Upper lobe of left lung (tissue), 6 donors: Measurements from ENCODE around the gene LSP1. TPM values are rescaled to one million over a fixed set of nuclear protein-coding genes. Genes with fewer than 3 reads are reported as not detected.
"Not testable (repeated sequence)": the region's sequence is repeated elsewhere in the genome, so short reads cannot be mapped to it uniquely, and the experiment has no call there.

Experiments used
- ATAC-seq, 2 donors: fragments of 200-7000 bp; cut with Tn5 transposase; one replicate each; pipeline ENCODE4 v1.9.1; 2022; ENCODE audit warnings: mild to moderate bottlenecking in 2 of 2, moderate library complexity in 2 of 2; ENCODE audit not compliant: low FRiP score in 2 of 2
- DNase-seq, 2 donors: peaks; one replicate each; pipeline ENCODE4 v3.0.0-alpha.2; 2019 to 2020
- H3K27ac ChIP-seq, 4 donors: fragments of 200-600 bp; sonication (generic); one replicate each; pipeline ENCODE4 v1.5.1; 2016 to 2019
- H3K27me3 ChIP-seq, 4 donors: fragments of 200-600 bp; sonication (generic); one replicate each; pipeline ENCODE4 v1.5.1; 2017 to 2019
- H3K36me3 ChIP-seq, 4 donors: fragments of 200-600 bp; sonication (generic); one replicate each; pipeline ENCODE4 v1.5.1; 2016 to 2019
- H3K4me1 ChIP-seq, 4 donors: fragments of 200-600 bp; sonication (generic); one replicate each; pipeline ENCODE4 v1.5.1; 2018 to 2019
- H3K4me3 ChIP-seq, 4 donors: fragments of 200-600 bp; sonication (generic); one replicate each; pipeline ENCODE4 v1.5.1; 2017 to 2019; ENCODE audit warnings: mild to moderate bottlenecking in 2 of 4, moderate library complexity in 1 of 4
- H3K9me3 ChIP-seq, 4 donors: fragments of 200-600 bp; sonication (generic); one replicate each; pipeline ENCODE4 v1.5.1; 2018 to 2019
- EP300 ChIP-seq, 4 donors: sonication (generic); formaldehyde crosslinking; IDR thresholded peaks; one replicate each; pipeline ENCODE4 v1.5.1; 2017; ENCODE audit warnings: antibody characterized with exemption in 4 of 4, control low read depth in 2 of 4
- POLR2A ChIP-seq, 4 donors: fragments of 450-650 bp; IDR thresholded peaks; one replicate each; pipeline ENCODE4 v1.5.1; 2016 to 2017; ENCODE audit warnings: antibody characterized with exemption in 4 of 4, mild to moderate bottlenecking in 2 of 4
- POLR2AphosphoS5 ChIP-seq, 2 donors: sonication (generic); formaldehyde crosslinking; IDR thresholded peaks; one replicate each; pipeline ENCODE4 v1.5.1; 2017; ENCODE audit warnings: antibody characterized with exemption in 2 of 2
- WGBS, 2 donors: methylation state at CpG; one replicate each; pipeline ENCODE4 v1.1.5; 2017 to 2018; 5-methylcytosine and 5-hydroxymethylcytosine counted together
- total RNA-seq, 6 donors: library from RNA; depleted of rRNA in 4 of 6; stranded (reverse); fragments of >200 nt in 4 of 6; gene quantifications; one replicate each; pipeline versions ENCODE4 v1.1.0 to v1.2.1, GENCODE V29; 2016 to 2021
- TF ChIP-seq, protein P1 (sequence below), 6 experiments: fragments of 450-650 bp in 4 of 6; fragments of 200-600 bp in 2 of 6; sonication (generic) in 2 of 6; IDR thresholded peaks; one replicate each; pipeline ENCODE4 v1.5.1; 2016 to 2019; ENCODE audit warnings: antibody characterized with exemption in 6 of 6
- donor health status: DM: no; HTN: no; CAD: no; lungs with moderate emphysema.
- donor health status: DM: no; HTN: yes; CAD: no; lungs with severe emphysema.

Gene LSP1
- total RNA-seq, 6 donors from 2014 or later, result 29.3 to 162 (median 66.2) TPM

- no peaks in the 10 kb centered on the region for H3K36me3 ChIP-seq
- DNase-seq (peak in 1 of 2 donors; percentile 64), ATAC-seq (no peak)
- peaks cover 0 to 18% (median 10%) of the 10 kb centered on the region in 4 donors for H3K4me1 ChIP-seq
- no peak overlapping the region for H3K27ac ChIP-seq
- TF ChIP-seq, protein P1, sequence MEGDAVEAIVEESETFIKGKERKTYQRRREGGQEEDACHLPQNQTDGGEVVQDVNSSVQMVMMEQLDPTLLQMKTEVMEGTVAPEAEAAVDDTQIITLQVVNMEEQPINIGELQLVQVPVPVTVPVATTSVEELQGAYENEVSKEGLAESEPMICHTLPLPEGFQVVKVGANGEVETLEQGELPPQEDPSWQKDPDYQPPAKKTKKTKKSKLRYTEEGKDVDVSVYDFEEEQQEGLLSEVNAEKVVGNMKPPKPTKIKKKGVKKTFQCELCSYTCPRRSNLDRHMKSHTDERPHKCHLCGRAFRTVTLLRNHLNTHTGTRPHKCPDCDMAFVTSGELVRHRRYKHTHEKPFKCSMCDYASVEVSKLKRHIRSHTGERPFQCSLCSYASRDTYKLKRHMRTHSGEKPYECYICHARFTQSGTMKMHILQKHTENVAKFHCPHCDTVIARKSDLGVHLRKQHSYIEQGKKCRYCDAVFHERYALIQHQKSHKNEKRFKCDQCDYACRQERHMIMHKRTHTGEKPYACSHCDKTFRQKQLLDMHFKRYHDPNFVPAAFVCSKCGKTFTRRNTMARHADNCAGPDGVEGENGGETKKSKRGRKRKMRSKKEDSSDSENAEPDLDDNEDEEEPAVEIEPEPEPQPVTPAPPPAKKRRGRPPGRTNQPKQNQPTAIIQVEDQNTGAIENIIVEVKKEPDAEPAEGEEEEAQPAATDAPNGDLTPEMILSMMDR (IDR thresholded peaks at IDR 0.05), result no peak
- TF ChIP-seq EP300 (IDR thresholded peaks at IDR 0.05) (no peak), POLR2A (IDR thresholded peaks at IDR 0.05) (no peak), POLR2AphosphoS5 (IDR thresholded peaks at IDR 0.05) (no peak)
- no peaks in the 10 kb centered on the region for H3K9me3 ChIP-seq
- no peak overlapping the region for H3K4me3 ChIP-seq
- no peaks in the 10 kb centered on the region for H3K27me3 ChIP-seq
- 82 to 95% methylated on average over 7 to 20 of the region's 28 CpGs for WGBS, 2 donors
These were observed 22.4 kb downstream of the LSP1 start for GRCh38 chr11:1875093-1875850.

GRCh38 chr11:1875851-1876301, 23.0 kb downstream of the LSP1 start:
- H3K4me3 ChIP-seq, H3K27ac ChIP-seq, H3K9me3 ChIP-seq, H3K36me3 ChIP-seq, H3K27me3 ChIP-seq, ATAC-seq: not testable (repeated sequence)
- DNase-seq, result peak; percentile 16 to 77
- H3K4me1 ChIP-seq, result peaks cover 0 to 18% (median 8%) of the 10 kb centered on the region in 4 donors
- 94% methylated on average over 10 of the region's 13 CpGs; no CpG with 5 or more reads in 1 of the 2 donors for WGBS, 2 donors

DNA sequence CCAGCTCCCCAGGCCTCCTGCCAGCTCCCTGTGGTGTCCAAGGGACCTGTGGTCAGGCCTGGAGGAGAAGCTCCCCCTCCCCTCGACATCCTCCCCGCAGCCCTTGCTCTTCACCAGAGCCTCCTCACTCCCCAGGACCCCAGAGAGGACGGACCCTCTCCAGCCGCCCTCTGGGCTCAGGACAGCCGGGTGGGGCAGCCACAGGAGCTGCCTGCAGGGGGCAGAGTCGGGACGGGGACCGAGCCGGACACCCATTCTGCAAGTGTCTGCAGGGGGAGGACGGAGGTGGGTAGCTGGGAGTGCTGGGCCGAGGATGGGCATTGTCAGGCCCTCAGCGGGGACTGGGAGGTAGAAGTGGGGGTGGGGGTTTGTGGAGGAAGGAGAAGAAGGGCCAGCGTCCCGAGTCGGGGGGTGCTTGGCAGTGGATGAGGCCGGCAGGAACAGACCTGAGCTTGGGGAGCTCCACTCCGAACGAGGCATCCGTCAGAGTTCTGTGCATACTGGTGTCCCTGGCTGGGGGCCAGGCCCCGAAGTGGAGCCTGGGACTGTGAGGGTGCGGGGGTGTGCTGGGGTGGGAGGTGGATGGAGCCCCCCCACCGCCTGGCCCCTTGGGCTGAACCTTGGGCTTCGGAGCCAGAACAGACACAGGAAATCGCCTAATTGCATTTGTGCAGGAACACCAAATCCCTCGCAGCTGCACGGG, 23.6 kb downstream of the LSP1 start:
- no peaks in the 10 kb centered on the region for H3K9me3 ChIP-seq
- H3K4me1 ChIP-seq, result peaks cover 0 to 21% (median 6%) of the 10 kb centered on the region in 4 donors
- H3K36me3 ChIP-seq, result no peaks in the 10 kb centered on the region
- DNase-seq (peak; percentile 23 to 85), ATAC-seq (peak in 1 of 2 donors; percentile 38)
- 43 to 48% methylated on average over 20 to 21 of the region's 26 CpGs for WGBS, 2 donors
- no peak overlapping the region for H3K4me3 ChIP-seq
- TF ChIP-seq POLR2A (IDR thresholded peaks at IDR 0.05), result no peak
- TF ChIP-seq, protein P1 (IDR thresholded peaks at IDR 0.05), result peak; percentile 19 to 53 (median 46)
- H3K27me3 ChIP-seq, result no peaks in the 10 kb centered on the region
- H3K27ac ChIP-seq, result no peak overlapping the region

DNA sequence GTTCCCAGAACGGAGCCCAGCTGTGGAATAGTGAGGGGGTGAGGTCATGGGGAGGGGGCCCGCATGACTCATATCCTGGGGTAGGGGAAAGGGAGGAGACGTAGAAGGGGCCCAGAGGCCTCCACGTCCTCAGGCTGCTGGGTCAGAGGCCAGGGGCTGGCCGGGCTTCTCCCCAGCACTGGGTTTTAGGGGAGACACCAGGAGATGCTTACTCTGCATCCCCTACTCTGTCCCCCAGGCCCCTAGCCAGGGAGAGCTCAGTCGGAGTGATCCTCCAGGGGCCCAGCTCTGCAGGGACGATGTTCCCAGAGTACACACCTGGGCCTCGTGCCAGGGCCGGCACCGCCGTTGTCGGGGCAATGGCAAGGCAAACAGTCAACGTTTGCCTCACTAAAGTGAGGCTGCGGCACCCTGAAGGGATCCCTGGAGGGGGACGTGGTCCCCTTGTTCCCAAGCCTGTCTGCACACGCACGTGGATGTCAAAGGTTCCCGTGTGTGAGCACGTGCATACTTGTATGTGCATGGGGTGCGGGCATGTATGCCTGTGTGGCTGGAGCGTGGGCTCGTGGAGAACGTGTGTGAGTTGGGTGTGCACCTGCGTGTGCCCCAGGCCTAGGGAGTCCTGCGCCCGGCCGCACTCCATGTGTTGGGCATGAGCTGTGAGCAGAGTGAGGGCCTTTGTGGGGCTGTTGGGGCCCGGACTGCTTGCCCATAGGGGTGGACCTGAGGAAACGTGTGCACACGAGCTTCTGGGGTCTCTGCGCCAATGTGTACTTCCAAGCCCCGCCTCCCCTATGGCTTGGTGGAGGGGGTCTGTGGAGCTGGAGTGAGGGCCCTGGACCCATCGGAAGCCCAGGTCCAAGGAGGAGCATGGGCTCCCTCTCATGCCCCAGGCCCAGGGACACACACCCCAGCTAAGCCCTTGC, 24.6 kb downstream of the LSP1 start:
- Histone ChIP-seq H3K36me3 (no peaks in the 10 kb centered on the region), H3K9me3 (no peaks in the 10 kb centered on the region), H3K4me1 (peaks cover 0 to 30% (median 8%) of the 10 kb centered on the region in 4 donors), H3K27me3 (no peaks in the 10 kb centered on the region), H3K4me3 (no peak overlapping the region), H3K27ac (no peak overlapping the region)
- 58 to 68% methylated on average over 19 to 32 of the region's 33 CpGs for WGBS, 2 donors
- no peak for TF ChIP-seq POLR2A (IDR thresholded peaks at IDR 0.05)
- TF ChIP-seq, protein P1 (IDR thresholded peaks at IDR 0.05), result no peak
- no peak for TF ChIP-seq EP300 (IDR thresholded peaks at IDR 0.05)
- no peak for TF ChIP-seq POLR2AphosphoS5 (IDR thresholded peaks at IDR 0.05)
- ATAC-seq, result no peak
- peak; percentile 20 to 89 for DNase-seq
